Heart left ventricle (tissue), 16 donors: Measurements from ENCODE around the gene TXNIP. TPM values are rescaled to one million over a fixed set of nuclear protein-coding genes. Genes with fewer than 3 reads are reported as not detected.
"Not testable (repeated sequence)": the region's sequence is repeated elsewhere in the genome, so short reads cannot be mapped to it uniquely, and the experiment has no call there.

Experiments
- ATAC-seq, 4 donors: fragments of 200-7000 bp; cut with Tn5 transposase; one replicate each; pipeline ENCODE4 v1.9.1; 2020 to 2022; ENCODE audit warnings: moderate library complexity in 4 of 4, mild to moderate bottlenecking in 3 of 4, moderate number of reproducible peaks in 1 of 4
- DNase-seq, 5 donors: peaks; one replicate each; pipeline ENCODE4 v3.0.0-alpha.2; 2020
- H3K27ac ChIP-seq, 12 donors: fragments of 200-600 bp; sonication (generic) in 4 of 12; one replicate each; pipeline versions ENCODE4 v1.5.0 to v1.8.0; 2016 to 2022; ENCODE audit warnings: mild to moderate bottlenecking in 2 of 12
- H3K27me3 ChIP-seq, 9 donors: fragments of 200-600 bp; sonication (generic) in 2 of 9; one replicate each; pipeline versions ENCODE4 v1.5.1 to v1.8.0; 2016 to 2022; ENCODE audit warnings: mild to moderate bottlenecking in 3 of 9
- H3K36me3 ChIP-seq, 9 donors: fragments of 200-600 bp; sonication (generic) in 2 of 9; one replicate each; pipeline versions ENCODE4 v1.5.0 to v1.8.0; 2018 to 2022; ENCODE audit warnings: mild to moderate bottlenecking in 2 of 9
- H3K4me1 ChIP-seq, 12 donors: fragments of 200-600 bp; sonication (generic) in 4 of 12; one replicate each; pipeline versions ENCODE4 v1.5.0 to v1.8.0; 2016 to 2022; ENCODE audit warnings: mild to moderate bottlenecking in 3 of 12
- H3K4me3 ChIP-seq, 12 donors: fragments of 200-600 bp; sonication (generic) in 4 of 12; one replicate each; pipeline versions ENCODE4 v1.5.0 to v1.8.0; 2017 to 2022; ENCODE audit warnings: mild to moderate bottlenecking in 9 of 12, moderate library complexity in 4 of 12
- H3K9me3 ChIP-seq, 12 donors: fragments of 200-600 bp; sonication (generic) in 4 of 12; one replicate each; pipeline versions ENCODE4 v1.5.0 to v1.8.0; 2016 to 2022; ENCODE audit warnings: mild to moderate bottlenecking in 1 of 12
- POLR2A ChIP-seq, 2 donors: fragments of 450-650 bp; IDR thresholded peaks; one replicate each; pipeline ENCODE4 v1.6.1; 2017; ENCODE audit warnings: antibody characterized with exemption in 2 of 2, mild to moderate bottlenecking in 2 of 2, moderate library complexity in 2 of 2
- WGBS, 4 donors: extraction: QIAGEN DNeasy Blood & Tissue Kit in 2 of 4; methylation state at CpG; one replicate each; pipeline versions ENCODE4 v1.1.5 to v1.1.7; 2013 to 2018; 5-methylcytosine and 5-hydroxymethylcytosine counted together
- intact Hi-C, 10 donors: fragments of 100-400 bp; cut with DNase I; formaldehyde crosslinking; loops; one replicate each; pipeline versions ENCODE4 v1.11.1 to v1.14.2; 2022
- polyA plus RNA-seq, 2 donors: library from polyadenylated mRNA; stranded (reverse); fragments of 200-250 nt; gene quantifications; one replicate each; pipeline ENCODE4 v1.2.3, GENCODE V29; 2013
- total RNA-seq, 9 donors: library from RNA; depleted of rRNA in 2 of 9; stranded (reverse); fragments of >200 nt in 2 of 9; fragmentation: NEBNext Ultra II Directional in 3 of 9; extraction: Animal tissue kit (Norgen Biotek cat#: 25700) in 3 of 9; gene quantifications; one replicate each; pipeline versions ENCODE4 v1.1.0 to v1.2.4, GENCODE V29; 2016 to 2023
- TF ChIP-seq, protein P1 (sequence below), 12 donors: fragments of 200-600 bp; sonication (generic) in 4 of 12; IDR thresholded peaks; one replicate each; pipeline versions ENCODE4 v1.5.0 to v1.8.0; 2018 to 2022; ENCODE audit warnings: antibody characterized with exemption in 12 of 12, mild to moderate bottlenecking in 5 of 12
- donor health status: ischemic (EF 13 %, LVEDD 7.1; RV severe dilation, severe dysfunction).
- donor health status: healthy with polysubstance abuse.
- donor health status: DM: no; HTN: yes; CAD: no.
- donor health status: DM: no; HTN: no; CAD: no.
- donor health status: ischemic (EF 25% LVEDD 6.9; RV normal size, moderate dysfunction).
- donor health status: ischemic (EF 25% LVEDD 5.7; RV mildly dilated, moderate dysfunction).
- donor health status: healthy.
- donor health status: DM: yes; HTN: yes; CAD: no.
- donor health status: ischemic (EF 35%, LVEDD 5.7; RV mildly dilated, moderate dysfunction).
- donor health status: nonischemic (EF 11% LVEDD 7.7; RV severe dilation, severe dysfunction).
- donor health status: DM: yes; HTN: yes; CAD: no.
- donor health status: PGD.
- donor health status: ischemic (EF 29% LVEDD 5.4; RV normal size, mild dysfunction).
- donor health status: nonischemic (EF 23%, LVEDD 6.1; RV moderate dilation, normal function).

Gene TXNIP
- total and polyA plus RNA-seq, 11 donors: 222 to 1,925 (median 844) TPM

DNA sequence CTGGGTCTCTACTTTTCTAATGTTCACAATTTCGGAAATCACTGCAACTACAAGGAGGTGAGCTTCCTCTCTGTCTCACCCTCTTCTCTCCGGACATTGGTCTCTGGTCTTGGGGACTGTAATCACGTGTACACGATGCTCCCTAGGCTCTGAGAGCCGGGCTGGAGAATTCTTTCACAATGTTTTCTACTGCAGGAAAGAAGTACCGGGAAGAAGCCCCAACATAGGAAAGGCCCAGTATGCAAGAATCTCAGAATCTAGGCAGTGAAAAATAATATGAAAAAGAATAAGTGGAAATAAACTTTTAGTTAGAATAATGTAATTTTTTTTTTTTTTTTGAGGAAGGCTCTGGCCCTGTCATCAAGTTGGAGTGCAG lies 38.7 kb upstream of the TXNIP start:
- Histone ChIP-seq H3K27me3 (no peaks in the 10 kb centered on the region), H3K36me3 (no peaks in the 10 kb centered on the region), H3K4me1 (peaks cover 0 to 34% (median 7%) of the 10 kb centered on the region in 12 donors), H3K27ac (peak overlapping the region in 3 of 12 donors; percentile 88 to 92 (median 89)), H3K9me3 (no peaks in the 10 kb centered on the region), H3K4me3 (peak overlapping the region in 10 of 12 donors; percentile 2 to 85 (median 68))
- DNase-seq (no peak), ATAC-seq (no peak)
- TF ChIP-seq POLR2A (IDR thresholded peaks at IDR 0.05): no peak
- TF ChIP-seq, protein P1, sequence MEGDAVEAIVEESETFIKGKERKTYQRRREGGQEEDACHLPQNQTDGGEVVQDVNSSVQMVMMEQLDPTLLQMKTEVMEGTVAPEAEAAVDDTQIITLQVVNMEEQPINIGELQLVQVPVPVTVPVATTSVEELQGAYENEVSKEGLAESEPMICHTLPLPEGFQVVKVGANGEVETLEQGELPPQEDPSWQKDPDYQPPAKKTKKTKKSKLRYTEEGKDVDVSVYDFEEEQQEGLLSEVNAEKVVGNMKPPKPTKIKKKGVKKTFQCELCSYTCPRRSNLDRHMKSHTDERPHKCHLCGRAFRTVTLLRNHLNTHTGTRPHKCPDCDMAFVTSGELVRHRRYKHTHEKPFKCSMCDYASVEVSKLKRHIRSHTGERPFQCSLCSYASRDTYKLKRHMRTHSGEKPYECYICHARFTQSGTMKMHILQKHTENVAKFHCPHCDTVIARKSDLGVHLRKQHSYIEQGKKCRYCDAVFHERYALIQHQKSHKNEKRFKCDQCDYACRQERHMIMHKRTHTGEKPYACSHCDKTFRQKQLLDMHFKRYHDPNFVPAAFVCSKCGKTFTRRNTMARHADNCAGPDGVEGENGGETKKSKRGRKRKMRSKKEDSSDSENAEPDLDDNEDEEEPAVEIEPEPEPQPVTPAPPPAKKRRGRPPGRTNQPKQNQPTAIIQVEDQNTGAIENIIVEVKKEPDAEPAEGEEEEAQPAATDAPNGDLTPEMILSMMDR (IDR thresholded peaks at IDR 0.05): no peak
- intact Hi-C loops: no loop called here
- 30 to 39% (median 33%) methylated on average over 6 of the region's 6 CpGs for WGBS, 4 donors

DNA sequence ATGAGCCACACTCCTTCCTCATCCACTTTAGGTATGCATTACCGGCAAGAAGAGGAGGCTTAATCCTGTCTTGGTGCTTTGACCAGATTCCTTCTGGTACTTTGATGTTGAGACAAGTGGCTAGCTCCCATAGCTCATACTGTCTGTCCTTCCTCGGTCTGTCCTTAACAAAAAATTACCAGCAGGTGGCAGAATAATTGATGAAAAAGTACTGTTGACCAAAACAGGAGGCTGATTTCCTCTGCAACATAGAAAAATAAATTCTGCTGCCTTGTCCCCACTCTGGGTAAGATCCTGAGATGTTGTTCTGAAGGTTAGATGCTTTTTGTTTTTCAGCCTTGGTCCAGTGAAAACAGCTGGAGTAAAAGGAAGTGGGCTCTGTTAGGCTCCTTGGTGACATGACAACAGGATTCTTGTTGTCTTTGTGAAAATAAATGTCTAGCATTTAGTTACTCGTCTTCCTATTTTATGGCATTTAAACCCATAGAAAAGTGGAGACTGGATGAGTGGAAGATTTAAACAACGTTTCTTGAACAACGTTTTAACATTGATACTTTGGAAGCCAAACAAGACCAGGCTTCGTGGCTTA lies 36.3 kb upstream of the TXNIP start:
- intact Hi-C loops: no loop called here
- Histone ChIP-seq H3K36me3 (no peaks in the 10 kb centered on the region), H3K9me3 (no peaks in the 10 kb centered on the region), H3K27ac (no peak overlapping the region), H3K4me1 (peaks cover 0 to 24% (median 7%) of the 10 kb centered on the region in 12 donors), H3K4me3 (no peak overlapping the region), H3K27me3 (peaks cover 0 to 5% (median 0%) of the 10 kb centered on the region in 9 donors)
- DNase-seq (no peak), ATAC-seq (no peak)
- 56 to 63% (median 57%) methylated on average over 6 of the region's 6 CpGs for WGBS, 4 donors
- TF ChIP-seq, protein P1 (IDR thresholded peaks at IDR 0.05): peak; percentile 16 to 62 (median 44)
- no peak for TF ChIP-seq POLR2A (IDR thresholded peaks at IDR 0.05)

DNA sequence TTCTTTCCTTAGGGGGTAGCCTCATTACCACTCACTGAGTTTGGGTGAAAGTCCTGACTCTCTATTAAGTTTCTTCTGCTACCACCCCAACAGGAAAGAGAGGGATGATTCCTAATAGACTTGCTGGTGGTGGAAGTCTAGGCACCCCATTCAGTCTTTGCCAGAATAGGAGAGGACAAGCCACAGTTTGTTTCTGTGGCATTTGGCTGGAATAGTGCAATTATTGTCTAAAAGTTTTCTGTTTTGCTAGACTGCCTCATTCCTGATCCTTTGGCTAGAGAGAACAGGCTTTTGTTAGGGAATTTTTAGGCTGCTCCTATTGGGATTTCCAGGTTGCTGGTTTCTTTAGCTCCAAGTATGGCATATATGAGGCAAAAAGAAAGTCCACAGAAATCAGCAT lies 35.1 kb upstream of the TXNIP start:
- Histone ChIP-seq H3K4me1 (peaks cover 0 to 18% (median 4%) of the 10 kb centered on the region in 12 donors), H3K4me3 (no peak overlapping the region), H3K9me3 (no peaks in the 10 kb centered on the region), H3K27ac (no peak overlapping the region), H3K27me3 (peaks cover 0 to 5% (median 0%) of the 10 kb centered on the region in 9 donors), H3K36me3 (no peaks in the 10 kb centered on the region)
- DNase-seq: no peak
- intact Hi-C loops: no loop called here
- no peak for TF ChIP-seq POLR2A (IDR thresholded peaks at IDR 0.05)
- TF ChIP-seq, protein P1 (IDR thresholded peaks at IDR 0.05): no peak
- ATAC-seq: no peak

DNA sequence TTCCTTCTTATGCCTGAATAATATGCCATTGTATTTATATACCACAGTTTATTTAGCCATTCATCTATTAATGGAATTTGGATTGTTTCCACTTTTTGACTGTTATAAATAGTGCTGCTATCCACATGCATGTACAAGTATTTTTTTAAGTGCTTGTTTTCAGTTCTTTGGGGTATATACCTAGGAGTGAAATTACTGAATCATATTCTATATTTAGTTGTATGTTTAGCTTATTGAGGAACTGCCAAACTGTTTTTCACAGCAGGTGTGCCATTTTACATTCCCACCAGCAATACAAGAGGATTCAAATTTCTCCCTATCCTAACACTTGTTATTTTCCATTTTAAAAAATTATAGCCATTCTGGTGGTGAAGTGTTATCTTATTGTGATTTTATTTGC lies 32.7 kb upstream of the TXNIP start:
- Histone ChIP-seq H3K4me3 (no peak overlapping the region), H3K27ac (no peak overlapping the region), H3K4me1 (peaks cover 0 to 5% (median 0%) of the 10 kb centered on the region in 12 donors), H3K36me3 (no peaks in the 10 kb centered on the region), H3K9me3 (no peaks in the 10 kb centered on the region), H3K27me3 (peaks cover 0 to 5% (median 0%) of the 10 kb centered on the region in 9 donors)
- ATAC-seq: peak in 1 of 4 donors; percentile 18
- intact Hi-C loops: loop anchor here in 1 of 10 donors (2.0 kb wide), 1 partner anchor 58 kb away; no protein-coding TSS in a partner anchor
- TF ChIP-seq, protein P1 (IDR thresholded peaks at IDR 0.05): no peak
- no peak for TF ChIP-seq POLR2A (IDR thresholded peaks at IDR 0.05)
- no peak for DNase-seq

DNA sequence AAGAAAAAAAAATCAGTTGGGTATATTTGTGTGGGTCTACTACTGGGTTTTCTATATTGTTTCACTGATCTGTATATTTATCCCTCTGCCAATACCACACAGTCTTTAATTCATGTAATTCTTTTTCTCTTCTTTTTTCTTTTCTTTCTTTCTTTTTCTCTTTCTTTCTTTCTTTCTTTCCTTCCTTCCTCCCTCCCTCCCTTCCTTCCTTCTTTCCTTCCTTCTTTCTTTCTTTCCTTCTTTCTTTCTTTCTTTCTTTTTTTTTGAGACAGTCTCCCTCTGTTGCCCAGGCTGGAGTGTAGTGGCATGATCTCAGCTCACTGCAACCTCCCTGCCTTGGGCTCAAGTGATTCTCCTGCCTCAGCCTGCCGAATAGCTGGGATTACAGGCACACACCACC lies 30.3 kb upstream of the TXNIP start:
- 79 to 90% (median 84%) methylated on average over 1 of the region's 1 CpG for WGBS, 4 donors
- H3K4me1 ChIP-seq, H3K27me3 ChIP-seq, DNase-seq, ATAC-seq, intact Hi-C loops, H3K36me3 ChIP-seq, H3K4me3 ChIP-seq, H3K27ac ChIP-seq, H3K9me3 ChIP-seq: not testable (repeated sequence)

DNA sequence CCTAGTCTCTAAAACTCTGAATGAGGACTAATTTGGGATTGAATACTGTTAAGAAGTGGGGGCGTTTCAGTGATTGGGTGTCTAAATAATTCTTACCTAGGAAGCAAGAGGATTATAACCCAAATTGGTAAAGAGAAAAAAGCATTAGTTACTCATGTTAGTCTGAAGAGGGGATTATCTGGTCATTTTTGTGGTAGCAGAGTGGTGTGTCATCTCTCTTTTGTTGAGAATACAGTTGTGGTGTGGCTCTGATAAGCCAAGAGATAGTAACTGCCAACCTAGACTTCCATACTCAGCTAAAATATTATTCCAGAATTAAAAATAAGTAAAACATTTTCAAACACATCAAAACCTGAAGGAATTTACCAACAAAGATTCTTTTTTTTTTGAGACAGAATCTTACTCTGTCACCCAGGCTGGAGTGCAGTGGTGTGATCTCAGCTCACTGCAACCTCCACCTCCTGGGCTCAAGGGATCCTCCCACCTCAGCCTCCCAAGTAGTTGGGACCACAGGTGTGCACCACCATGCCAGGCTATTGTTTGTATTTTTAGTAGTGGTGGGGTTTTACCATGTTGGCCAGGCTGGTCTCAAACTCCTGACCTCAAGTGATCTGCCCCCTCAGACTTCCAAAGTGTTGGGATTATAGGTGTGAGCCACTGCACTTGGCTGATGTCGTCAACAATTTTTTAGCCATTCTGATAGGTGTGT lies 29.6 kb upstream of the TXNIP start:
- H3K4me3 ChIP-seq, intact Hi-C loops, H3K9me3 ChIP-seq, H3K27ac ChIP-seq, H3K36me3 ChIP-seq, DNase-seq, ATAC-seq, H3K4me1 ChIP-seq: not testable (repeated sequence)
- peaks cover 0 to 11% (median 0%) of the 10 kb centered on the region in 9 donors for H3K27me3 ChIP-seq
- WGBS, 4 donors: 80 to 88% (median 81%) methylated on average over 2 of the region's 2 CpGs
